ENCODE measurements around the gene MCRIP2.

GRCh38 chr16:596736-597060 lies 44.9 kb upstream of the MCRIP2 start:
- TF ChIP-seq EP300 (IDR thresholded peaks at IDR 0.05) (no peak), POLR2AphosphoS5 (IDR thresholded peaks at IDR 0.05) (no peak), CTCF (IDR thresholded peaks at IDR 0.05) (no peak), POLR2A (IDR thresholded peaks at IDR 0.05) (no peak)

Data from upper lobe of left lung (tissue), 4 donors.